ENCODE results near the gene NIT2.

DNA sequence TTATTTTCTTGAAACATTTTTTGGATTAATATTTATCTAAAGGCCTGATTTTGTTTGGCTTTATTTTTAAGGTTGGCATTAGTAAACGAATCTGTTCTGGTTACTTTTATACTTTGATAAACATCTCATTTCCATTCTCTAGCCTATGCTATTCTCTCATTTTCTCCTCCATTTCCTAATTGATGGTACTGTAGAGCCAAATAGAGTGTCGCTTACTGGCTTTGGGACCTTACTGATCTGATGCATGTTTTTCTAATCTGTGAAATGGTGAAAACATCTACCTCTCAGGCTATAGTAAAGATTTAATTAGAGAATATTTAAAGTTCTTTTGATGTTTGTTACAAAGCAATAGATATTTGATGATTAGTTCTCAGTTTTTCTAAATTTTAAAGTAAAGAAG lies 68.3 kb downstream of the NIT2 start:
- TF ChIP-seq CTCF (conservative IDR thresholded peaks at IDR 0.05 in 1 of 2, IDR thresholded peaks at IDR 0.05 in 1 of 2; ENCODE audit: extremely low read depth in 1 of 2, insufficient read depth in 1 of 2, low read depth in 1 of 2, low read length in 2 of 2) (no peak), EZH2 (IDR thresholded peaks at IDR 0.05; ENCODE audit: borderline replicate concordance, low read length) (no peak)

Data from mammary epithelial cell (primary cell).